CD14-positive monocyte (primary cell): ENCODE measurements around the gene FCN3. TPM values are rescaled to one million over a fixed set of nuclear protein-coding genes. Genes with fewer than 3 reads are reported as not detected.

ENCODE experiments used
- DNase-seq, 3 donors: peaks; one replicate each; pipeline ENCODE4 v3.0.0-alpha.2; 2011 to 2022
- H2AFZ ChIP-seq: 2 replicates; pipeline ENCODE4 v1.6.0; 2012; ENCODE audit warnings: mild to moderate bottlenecking, low read depth, low read length, inconsistent platforms; ENCODE audit not compliant: insufficient read depth, poor library complexity, severe bottlenecking
- H3K27ac ChIP-seq, 2 donors: 1 replicate in 1 of 2; 2 replicates in 1 of 2; pipeline ENCODE4 v1.5.1; 2012 to 2013; ENCODE audit warnings: low read length in 2 of 2, control low read depth in 1 of 2, inconsistent platforms in 1 of 2, low read depth in 1 of 2, mild to moderate bottlenecking in 1 of 2
- H3K27me3 ChIP-seq, 2 donors: one replicate each; pipeline versions ENCODE4 v1.6.0 to v1.6.1; 2011 to 2013; ENCODE audit warnings: low read length in 2 of 2; ENCODE audit not compliant: control insufficient read depth in 2 of 2, insufficient read depth in 2 of 2
- H3K36me3 ChIP-seq, 2 donors: replicated peaks in 1 of 2; 1 replicate in 1 of 2; 2 replicates in 1 of 2; pipeline versions ENCODE4 v1.5.1 to v1.6.1; 2012 to 2013; ENCODE audit warnings: low read length in 2 of 2, control low read depth in 1 of 2, inconsistent platforms in 1 of 2, mild to moderate bottlenecking in 1 of 2; ENCODE audit not compliant: insufficient read depth in 2 of 2, control insufficient read depth in 1 of 2
- H3K4me1 ChIP-seq, 2 donors: 1 replicate in 1 of 2; 2 replicates in 1 of 2; pipeline versions ENCODE4 v1.5.1 to v1.6.1; 2012 to 2013; ENCODE audit warnings: low read length in 2 of 2, control low read depth in 1 of 2, inconsistent platforms in 1 of 2, mild to moderate bottlenecking in 1 of 2, moderate library complexity in 1 of 2; ENCODE audit not compliant: insufficient read depth in 2 of 2, control insufficient read depth in 1 of 2
- H3K4me2 ChIP-seq: replicated peaks from 2 replicates; pipeline ENCODE3; 2012; ENCODE audit warnings: low read length, moderate library complexity, mild to moderate bottlenecking; ENCODE audit not compliant: poor library complexity, severe bottlenecking; ENCODE audit errors: extremely low read depth
- H3K4me3 ChIP-seq, 3 experiments: fragments of 200-600 bp in 1 of 3; sonication (generic) in 1 of 3; replicated peaks in 1 of 3; 1 replicate in 2 of 3; 2 replicates in 1 of 3; pipeline ENCODE4 v1.5.1; 2011 to 2013; ENCODE audit warnings: low read length in 3 of 3, mild to moderate bottlenecking in 3 of 3, control low read depth in 2 of 3, low read depth in 2 of 3, inconsistent platforms in 1 of 3, moderate library complexity in 1 of 3
- H3K79me2 ChIP-seq: 2 replicates; pipeline ENCODE4 v1.6.0; 2012; ENCODE audit warnings: mild to moderate bottlenecking, control low read depth, inconsistent platforms, low read length, moderate library complexity; ENCODE audit not compliant: insufficient read depth
- H3K9ac ChIP-seq: 2 replicates; pipeline ENCODE4 v1.6.0; 2017; ENCODE audit warnings: low read length, mild to moderate bottlenecking; ENCODE audit not compliant: insufficient read depth, poor library complexity, severe bottlenecking
- H3K9me3 ChIP-seq, 2 donors: replicated peaks in 1 of 2; 1 replicate in 1 of 2; 2 replicates in 1 of 2; pipeline versions ENCODE4 v1.5.1 to v1.6.1; 2012 to 2013; ENCODE audit warnings: low read length in 2 of 2, control low read depth in 1 of 2; ENCODE audit not compliant: control insufficient read depth in 1 of 2, insufficient read depth in 1 of 2
- H4K20me1 ChIP-seq: 2 replicates; pipeline ENCODE4 v1.6.0; 2012; ENCODE audit warnings: mild to moderate bottlenecking, low read length, control low read depth, moderate library complexity; ENCODE audit not compliant: insufficient read depth
- H3K27ac Mint-ChIP-seq, 7 donors: one replicate each; pipeline ENCODE4 v1.8.0; 2020; ENCODE audit warnings: mild to moderate bottlenecking in 7 of 7, mixed read lengths in 7 of 7, moderate library complexity in 6 of 7, inconsistent platforms in 2 of 7
- H3K27me3 Mint-ChIP-seq, 3 donors: one replicate each; pipeline ENCODE4 v1.8.0; 2021 to 2022; ENCODE audit warnings: low read depth in 3 of 3, mild to moderate bottlenecking in 3 of 3, mixed read lengths in 3 of 3, moderate library complexity in 3 of 3, inconsistent platforms in 1 of 3
- H3K36me3 Mint-ChIP-seq, 2 donors: one replicate each; pipeline ENCODE4 v1.8.0; 2020; ENCODE audit warnings: mixed read lengths in 2 of 2, inconsistent platforms in 1 of 2, mild to moderate bottlenecking in 1 of 2
- H3K4me1 Mint-ChIP-seq: one replicate; pipeline ENCODE4 v1.8.0; 2020; ENCODE audit warnings: mild to moderate bottlenecking, mixed read lengths
- H3K4me3 Mint-ChIP-seq, 2 donors: one replicate each; pipeline ENCODE4 v1.8.0; 2020; ENCODE audit warnings: mild to moderate bottlenecking in 2 of 2, mixed read lengths in 2 of 2, moderate library complexity in 1 of 2
- H3K9me3 Mint-ChIP-seq, 7 donors: one replicate each; pipeline ENCODE4 v1.8.0; 2020 to 2022; ENCODE audit warnings: mixed read lengths in 7 of 7, mild to moderate bottlenecking in 6 of 7, moderate library complexity in 6 of 7, inconsistent platforms in 2 of 7
- WGBS: methylation state at CpG from one replicate; pipeline ENCODE4 v1.1.5; 2013; ENCODE audit warnings: missing lambda C conversion rate; ENCODE audit not compliant: insufficient coverage; 5-methylcytosine and 5-hydroxymethylcytosine counted together
- intact Hi-C, 2 donors: fragments of 100-400 bp; cut with micrococcal nuclease; formaldehyde crosslinking; loops; one replicate each; pipeline versions ENCODE4 v1.15.0 to v1.15.1; 2023
- polyA plus RNA-seq, 3 donors: library from polyadenylated mRNA; depleted of rRNA in 1 of 3; unstranded in 2 of 3; stranded (reverse) in 1 of 3; fragments of 300-500 nt in 2 of 3; fragments of >200 nt in 1 of 3; fragmentation: Illumina TruSeq in 2 of 3; gene quantifications; 1 replicate in 2 of 3; 2 replicates in 1 of 3; pipeline ENCODE4 v1.2.3, GENCODE V29; 2012 to 2021
- TF ChIP-seq, protein P1 (sequence below): fragments of 200-600 bp; IDR thresholded peaks from one replicate; pipeline ENCODE4 v1.8.0; 2022; ENCODE audit warnings: antibody characterized with exemption, mild to moderate bottlenecking

Gene FCN3
- polyA plus RNA-seq, 3 donors, result not detected

DNA sequence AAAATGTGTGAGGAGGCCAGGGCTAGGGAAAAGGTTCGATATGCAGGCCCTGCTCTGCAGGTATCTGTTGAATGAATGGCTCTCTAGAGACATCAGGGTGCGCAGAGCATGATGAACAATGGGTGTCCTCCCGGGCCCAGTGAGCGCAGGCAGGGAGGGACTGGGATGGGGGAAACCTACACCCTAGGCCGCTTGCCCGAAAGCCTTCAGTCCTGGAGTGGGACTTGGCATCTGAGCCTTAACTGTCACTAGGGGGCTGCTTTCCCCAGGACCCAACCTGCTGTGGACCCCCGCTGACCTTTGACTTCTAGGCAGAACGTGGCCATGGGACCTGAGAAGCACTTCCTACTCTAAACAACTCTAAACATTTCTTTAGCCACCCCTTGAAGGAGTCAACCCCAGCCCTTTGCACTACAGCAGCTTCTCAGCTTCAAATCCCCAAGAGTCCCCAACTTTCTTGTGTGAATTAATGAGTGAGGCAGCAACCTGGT, 7.4 kb downstream of the FCN3 start:
- peaks cover 0 to 7% (median 6%) of the 10 kb centered on the region in 3 donors for H3K27me3 Mint-ChIP-seq
- Histone ChIP-seq H2AFZ (peak overlapping the region; percentile 77), H3K4me1 (peaks cover 56 to 66% of the 10 kb centered on the region in 2 donors), H3K27ac (peak overlapping the region in 1 of 2 donors; percentile 25), H3K4me2 (peak overlapping the region; percentile 97), H3K27me3 (no peaks in the 10 kb centered on the region), H3K36me3 (peaks cover 0 to 22% of the 10 kb centered on the region in 2 donors), H3K79me2 (no peaks in the 10 kb centered on the region), H4K20me1 (peaks cover 7% of the 10 kb centered on the region), H3K4me3 (peak overlapping the region in 2 of 3 experiments; percentile 68 to 84), H3K9ac (peak overlapping the region; percentile 63), H3K9me3 (no peaks in the 10 kb centered on the region)
- no peaks in the 10 kb centered on the region for H3K9me3 Mint-ChIP-seq
- H3K4me3 Mint-ChIP-seq, result peak overlapping the region; percentile 66 to 83
- intact Hi-C loops, result loop anchor here in 1 of 2 donors (2.0 kb wide), 1 partner anchor 22 kb away; no protein-coding TSS in a partner anchor
- H3K27ac Mint-ChIP-seq, result peak overlapping the region; percentile 15 to 84 (median 56)
- H3K36me3 Mint-ChIP-seq, result peaks cover 9 to 24% of the 10 kb centered on the region in 2 donors
- WGBS, result 56% methylated on average over 8 of the region's 8 CpGs
- TF ChIP-seq, protein P1, sequence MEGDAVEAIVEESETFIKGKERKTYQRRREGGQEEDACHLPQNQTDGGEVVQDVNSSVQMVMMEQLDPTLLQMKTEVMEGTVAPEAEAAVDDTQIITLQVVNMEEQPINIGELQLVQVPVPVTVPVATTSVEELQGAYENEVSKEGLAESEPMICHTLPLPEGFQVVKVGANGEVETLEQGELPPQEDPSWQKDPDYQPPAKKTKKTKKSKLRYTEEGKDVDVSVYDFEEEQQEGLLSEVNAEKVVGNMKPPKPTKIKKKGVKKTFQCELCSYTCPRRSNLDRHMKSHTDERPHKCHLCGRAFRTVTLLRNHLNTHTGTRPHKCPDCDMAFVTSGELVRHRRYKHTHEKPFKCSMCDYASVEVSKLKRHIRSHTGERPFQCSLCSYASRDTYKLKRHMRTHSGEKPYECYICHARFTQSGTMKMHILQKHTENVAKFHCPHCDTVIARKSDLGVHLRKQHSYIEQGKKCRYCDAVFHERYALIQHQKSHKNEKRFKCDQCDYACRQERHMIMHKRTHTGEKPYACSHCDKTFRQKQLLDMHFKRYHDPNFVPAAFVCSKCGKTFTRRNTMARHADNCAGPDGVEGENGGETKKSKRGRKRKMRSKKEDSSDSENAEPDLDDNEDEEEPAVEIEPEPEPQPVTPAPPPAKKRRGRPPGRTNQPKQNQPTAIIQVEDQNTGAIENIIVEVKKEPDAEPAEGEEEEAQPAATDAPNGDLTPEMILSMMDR, result no peak
- H3K4me1 Mint-ChIP-seq, result peaks cover 64% of the 10 kb centered on the region
- DNase-seq, result no peak

DNA sequence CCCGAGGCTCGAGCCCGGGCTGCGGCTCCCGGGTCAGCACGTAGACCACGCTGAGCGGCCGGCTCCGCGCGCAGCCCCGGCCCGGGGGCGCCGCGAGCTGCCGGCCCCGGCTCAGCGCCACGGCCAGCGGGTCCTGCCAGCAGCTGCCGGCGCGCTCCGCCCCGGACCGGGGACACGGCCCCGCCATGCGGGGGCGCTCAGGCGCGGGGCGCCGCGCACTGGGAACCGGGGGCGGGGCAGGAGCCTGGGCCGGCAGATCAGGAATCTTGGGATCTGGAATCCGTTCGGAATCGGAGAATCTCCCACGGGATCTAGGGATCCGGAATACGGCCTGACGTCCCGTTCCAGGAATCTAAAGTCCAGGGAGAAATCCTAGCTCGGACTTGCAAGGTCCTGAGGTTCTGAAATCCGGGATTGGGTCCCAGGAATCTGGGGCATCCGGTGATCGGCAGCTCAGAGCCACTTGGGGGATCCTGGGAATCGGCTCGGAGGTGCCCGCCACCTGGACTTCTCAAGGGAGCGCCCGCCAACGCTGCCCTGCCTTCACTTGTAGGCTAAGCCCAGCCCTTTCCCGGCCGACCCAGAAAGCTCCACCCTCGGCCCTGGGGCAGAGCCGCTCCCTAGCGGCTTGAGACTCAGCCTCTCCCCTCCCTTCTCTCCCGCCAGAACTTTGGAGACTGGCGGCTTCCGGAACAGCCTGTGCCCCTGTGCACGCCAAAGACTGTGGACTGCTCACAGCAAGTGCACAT, 8.0 kb downstream of the FCN3 start, which contains the start of gene MAP3K6:
MAP3K6 (minus strand) TSS at position 551 of the 749 bp plus-strand sequence; CDS start at position 187, 364 bp downstream.
- H3K4me1 ChIP-seq, result peaks cover 56 to 66% of the 10 kb centered on the region in 2 donors

More for the DNA sequence above, 8.0 kb downstream of the FCN3 start, which contains the start of gene MAP3K6:
- DNase-seq, result peak in 2 of 3 donors; percentile 31 to 41
- WGBS, result under 1% methylated on average over 65 of the region's 67 CpGs
- Histone ChIP-seq H3K36me3 (peaks cover 0 to 22% of the 10 kb centered on the region in 2 donors), H3K4me2 (peak within 1 kb of the TSS; percentile 97), H3K4me3 (peak within 1 kb of the TSS; percentile 64 to 84 (median 73)), H4K20me1 (peaks cover 7% of the 10 kb centered on the region), H2AFZ (peak within 1 kb of the TSS; percentile 77), H3K27me3 (no peaks in the 10 kb centered on the region), H3K27ac (peak within 1 kb of the TSS; percentile 52 to 64), H3K9me3 (no peaks in the 10 kb centered on the region), H3K79me2 (no peaks in the 10 kb centered on the region), H3K9ac (peak within 1 kb of the TSS; percentile 63)
- Mint-ChIP-seq H3K36me3 (peaks cover 12 to 28% of the 10 kb centered on the region in 2 donors), H3K27ac (peak within 1 kb of the TSS; percentile 77 to 98 (median 93)), H3K27me3 (peaks cover 2 to 7% (median 3%) of the 10 kb centered on the region in 3 donors), H3K4me3 (peak within 1 kb of the TSS; percentile 86 to 94), H3K9me3 (no peaks in the 10 kb centered on the region), H3K4me1 (peaks cover 62% of the 10 kb centered on the region)
- intact Hi-C loops, result loop anchor here in 1 of 2 donors (2.0 kb wide), 1 partner anchor 22 kb away; no protein-coding TSS in a partner anchor
- TF ChIP-seq, protein P1, result peak; percentile 40
